Measurements from ENCODE around the gene LRRC7.
A peak's percentile ranks its signal among the peaks of the same experiment; 100 is the strongest.

Gene LRRC7

DNA sequence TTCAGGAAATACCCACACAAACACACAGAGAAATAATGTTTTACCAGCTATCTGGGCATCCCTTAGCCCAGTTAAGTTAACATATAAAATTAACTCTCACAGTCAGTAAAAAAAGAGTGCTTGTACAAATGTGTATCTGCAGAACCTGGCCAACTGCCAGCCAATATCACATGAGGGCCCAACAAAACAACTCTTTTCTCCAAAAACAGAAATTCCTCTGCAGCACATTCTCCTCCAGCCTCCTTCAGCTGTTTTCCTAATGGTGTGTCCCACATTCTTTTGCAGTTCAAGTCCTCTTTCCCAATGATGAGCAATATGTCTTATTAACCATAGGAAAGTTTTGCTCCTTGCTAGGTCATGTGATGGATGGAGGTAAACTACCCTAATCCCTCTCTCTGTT lies 75.5 kb downstream of the LRRC7 start:
- no peak for TF ChIP-seq CTCF (IDR thresholded peaks at IDR 0.05; ENCODE audit: unreplicated experiment in 3 of 3)
- Mint-ChIP-seq H3K27me3 (ENCODE audit: low read depth) (no peaks in the 10 kb centered on the region), H3K9me3 (peaks cover 4% of the 10 kb centered on the region), H3K36me3 (ENCODE audit: low read depth) (no peaks in the 10 kb centered on the region), H3K4me3 (no peak overlapping the region), H3K4me1 (peaks cover 1% of the 10 kb centered on the region), H3K27ac (no peak overlapping the region)

DNA sequence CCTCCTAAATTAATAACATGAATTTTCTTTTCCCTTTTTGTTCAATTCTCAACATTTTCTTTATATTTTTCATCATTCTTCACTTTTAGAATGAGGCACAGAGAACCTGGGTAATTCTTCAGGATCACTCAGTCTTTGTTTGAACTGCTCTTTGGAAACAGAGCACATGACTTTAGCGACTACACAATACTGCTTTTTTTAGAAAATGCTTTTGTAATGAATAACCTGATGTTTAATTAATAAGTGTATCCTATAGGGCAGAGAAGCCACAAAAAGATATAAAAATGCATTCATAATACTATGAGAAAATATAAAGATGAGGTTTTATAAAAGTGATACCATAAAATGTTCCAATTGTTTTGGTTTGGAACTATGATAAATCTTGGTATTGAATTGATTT lies 77.8 kb downstream of the LRRC7 start:
- Mint-ChIP-seq H3K36me3 (ENCODE audit: low read depth) (no peaks in the 10 kb centered on the region), H3K4me3 (no peak overlapping the region), H3K9me3 (peaks cover 4% of the 10 kb centered on the region), H3K27ac (no peak overlapping the region), H3K27me3 (ENCODE audit: low read depth) (no peaks in the 10 kb centered on the region), H3K4me1 (peaks cover 6% of the 10 kb centered on the region)
- no peak for TF ChIP-seq CTCF (IDR thresholded peaks at IDR 0.05; ENCODE audit: unreplicated experiment in 3 of 3)

DNA sequence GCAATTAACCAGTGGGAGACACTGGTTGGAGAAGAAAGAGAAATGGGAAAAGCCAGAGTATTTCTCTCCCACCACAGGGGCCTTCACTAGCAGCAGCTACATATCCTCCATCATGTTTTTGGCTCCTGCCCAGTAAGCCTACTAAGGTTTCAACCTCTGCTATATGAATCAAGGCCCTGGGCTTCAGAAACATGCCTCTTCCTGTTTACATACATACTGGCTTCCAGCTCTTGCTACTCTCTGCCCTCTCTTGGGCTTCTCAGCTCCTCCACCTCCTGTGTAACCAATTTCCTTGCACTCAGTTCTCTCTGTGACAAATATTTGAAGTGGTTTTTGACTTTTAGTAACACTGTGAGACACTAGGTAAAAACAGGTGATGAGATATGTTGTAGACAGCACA lies 80.8 kb downstream of the LRRC7 start:
- Mint-ChIP-seq H3K4me3 (no peak overlapping the region), H3K27me3 (ENCODE audit: low read depth) (no peaks in the 10 kb centered on the region), H3K4me1 (peaks cover 6% of the 10 kb centered on the region), H3K27ac (peak overlapping the region; percentile 24 to 50 (median 47)), H3K9me3 (no peaks in the 10 kb centered on the region), H3K36me3 (ENCODE audit: low read depth) (no peaks in the 10 kb centered on the region)
- no peak for TF ChIP-seq CTCF (IDR thresholded peaks at IDR 0.05; ENCODE audit: unreplicated experiment in 3 of 3)

GRCh38 chr1:69649383-69649990 lies 81.8 kb downstream of the LRRC7 start:
- no peak for TF ChIP-seq CTCF (IDR thresholded peaks at IDR 0.05; ENCODE audit: unreplicated experiment in 3 of 3)
- Mint-ChIP-seq H3K27ac (no peak overlapping the region), H3K9me3 (no peaks in the 10 kb centered on the region), H3K36me3 (ENCODE audit: low read depth) (no peaks in the 10 kb centered on the region), H3K4me3 (no peak overlapping the region), H3K27me3 (ENCODE audit: low read depth) (no peaks in the 10 kb centered on the region), H3K4me1 (peaks cover 6% of the 10 kb centered on the region)

GRCh38 chr1:69650779-69651178 lies 83.1 kb downstream of the LRRC7 start:
- Mint-ChIP-seq H3K4me1 (peaks cover 6% of the 10 kb centered on the region), H3K4me3 (no peak overlapping the region), H3K9me3 (no peaks in the 10 kb centered on the region), H3K27me3 (ENCODE audit: low read depth) (no peaks in the 10 kb centered on the region), H3K27ac (no peak overlapping the region), H3K36me3 (ENCODE audit: low read depth) (no peaks in the 10 kb centered on the region)
- no peak for TF ChIP-seq CTCF (IDR thresholded peaks at IDR 0.05; ENCODE audit: unreplicated experiment in 3 of 3)

DNA sequence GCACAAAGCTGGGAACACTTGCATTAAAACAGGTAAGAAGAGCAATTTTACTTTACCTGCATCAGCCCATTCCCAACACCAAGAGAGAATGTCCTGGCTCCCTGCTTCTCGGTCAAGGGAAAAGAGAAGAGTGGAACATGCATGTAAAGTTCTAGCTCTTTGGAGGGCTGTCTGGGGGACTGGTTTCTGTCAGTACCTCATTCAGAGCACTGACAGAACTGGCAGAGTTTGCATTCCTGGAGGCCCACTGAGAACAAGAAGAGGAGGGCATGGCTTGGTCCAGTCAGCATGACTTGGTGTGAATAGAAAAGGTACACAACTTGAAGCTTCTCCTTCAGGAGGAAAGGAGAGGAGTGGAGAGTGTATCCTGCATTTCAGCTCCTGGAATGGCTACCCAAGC lies 83.9 kb downstream of the LRRC7 start:
- no peak overlapping the region for H3K27ac Mint-ChIP-seq
- H3K9me3 Mint-ChIP-seq: no peaks in the 10 kb centered on the region
- H3K4me1 Mint-ChIP-seq: peaks cover 6% of the 10 kb centered on the region
- H3K36me3 Mint-ChIP-seq (ENCODE audit: low read depth): no peaks in the 10 kb centered on the region
- no peak overlapping the region for H3K4me3 Mint-ChIP-seq
- no peak for TF ChIP-seq CTCF (IDR thresholded peaks at IDR 0.05; ENCODE audit: unreplicated experiment in 3 of 3)
- H3K27me3 Mint-ChIP-seq (ENCODE audit: low read depth): no peaks in the 10 kb centered on the region
